Endothelial cell of umbilical vein (primary cell): ENCODE measurements around the gene CLIC5. TPM values are rescaled to one million over a fixed set of nuclear protein-coding genes. Genes with fewer than 3 reads are reported as not detected.

Experiments used
- BruUV-seq: library from RNA; stranded (reverse); fragments of 400-500 nt; replicated peaks from 2 replicates; lab custom pipeline; 2021; lab: Mats Ljungman, UMichigan
- CTCF ChIA-PET: fragments of 300-600, 350-600 bp; sonication (Branson Sonifier 250); formaldehyde crosslinking; loops from one replicate; lab custom pipeline; 2021; ENCODE audit warnings: antibody characterized with exemption, inconsistent platforms; lab: Charles Lee
- POLR2A ChIA-PET: fragments of 300-600, 350-600 bp; sonication (Branson Sonifier 250); formaldehyde crosslinking; loops from one replicate; lab custom pipeline; 2021; ENCODE audit warnings: antibody characterized with exemption, inconsistent platforms; lab: Charles Lee
- DNase-seq: peaks from one replicate; pipeline ENCODE4 v3.0.0-alpha.2; 2011; ENCODE audit warnings: low read depth, low spot score
- FAIRE-seq: peaks from 2 replicates; lab custom pipeline; 2011; peaks lifted over from hg19 to GRCh38; lab: Jason Lieb, UNC
- H2AFZ ChIP-seq: 2 replicates; pipeline ENCODE4 v1.6.0; 2012; ENCODE audit warnings: low read depth, low read length, control low read depth, inconsistent platforms
- H3K27ac ChIP-seq: 2 replicates; pipeline ENCODE4 v1.5.1; 2011; ENCODE audit warnings: low read depth, mild to moderate bottlenecking, control low read depth, low read length, moderate library complexity; ENCODE audit not compliant: insufficient read depth
- H3K27me3 ChIP-seq, 2 experiments: 2 replicates each; pipeline versions ENCODE4 v1.6.0 to v1.6.1; 2011; ENCODE audit warnings: low read length in 2 of 2, mixed read lengths in 1 of 2; ENCODE audit not compliant: control insufficient read depth in 2 of 2, insufficient read depth in 2 of 2
- H3K36me3 ChIP-seq, 2 experiments: 2 replicates in 1 of 2; 3 replicates in 1 of 2; pipeline ENCODE4 v1.5.1; 2011; ENCODE audit warnings: low read length in 2 of 2, mild to moderate bottlenecking in 1 of 2, moderate library complexity in 1 of 2; ENCODE audit not compliant: control insufficient read depth in 2 of 2, insufficient read depth in 2 of 2; ENCODE audit errors: extremely low read depth in 1 of 2
- H3K4me1 ChIP-seq: 3 replicates; pipeline ENCODE4 v1.5.1; 2011; ENCODE audit warnings: mild to moderate bottlenecking, low read length; ENCODE audit not compliant: control insufficient read depth, insufficient read depth; ENCODE audit errors: extremely low read depth
- H3K4me2 ChIP-seq: 2 replicates; pipeline ENCODE4 v1.6.1; 2011; ENCODE audit warnings: low read length, control low read depth, mixed read lengths; ENCODE audit not compliant: insufficient read depth
- H3K4me3 ChIP-seq, 3 experiments: fragments of 200-600 bp in 1 of 3; sonication (generic), shearing (Covaris generic) in 1 of 3; replicated peaks in 1 of 3; 2 replicates each; pipeline ENCODE4 v1.5.1; 2011 to 2016; ENCODE audit warnings: control low read depth in 3 of 3, low read length in 3 of 3, mild to moderate bottlenecking in 2 of 3, inconsistent platforms in 1 of 3, low read depth in 1 of 3, moderate library complexity in 1 of 3; ENCODE audit not compliant: insufficient read depth in 1 of 3
- H3K79me2 ChIP-seq: 2 replicates; pipeline ENCODE4 v1.6.0; 2012; ENCODE audit warnings: low read length, inconsistent platforms; ENCODE audit not compliant: control insufficient read depth, insufficient read depth
- H3K9ac ChIP-seq: replicated peaks from 2 replicates; pipeline ENCODE3; 2011; ENCODE audit warnings: low read length, control low read depth; ENCODE audit not compliant: insufficient read depth; ENCODE audit errors: extremely low read depth
- H3K9me1 ChIP-seq: replicated peaks from 3 replicates; pipeline ENCODE4 v1.6.0; 2011; ENCODE audit warnings: mild to moderate bottlenecking, low read length; ENCODE audit not compliant: control insufficient read depth, insufficient read depth; ENCODE audit errors: extremely low read depth
- H3K9me3 ChIP-seq: replicated peaks from 2 replicates; pipeline ENCODE4 v1.5.1; 2012; ENCODE audit warnings: low read length, inconsistent platforms; ENCODE audit not compliant: control insufficient read depth, insufficient read depth
- H4K20me1 ChIP-seq: replicated peaks from 2 replicates; pipeline ENCODE3; 2011; ENCODE audit warnings: mild to moderate bottlenecking, low read length; ENCODE audit not compliant: control insufficient read depth, insufficient read depth; ENCODE audit errors: extremely low read depth
- CTCF ChIP-seq, 2 donors: IDR thresholded peaks; 1 replicate in 1 of 2; 2 replicates in 1 of 2; pipeline ENCODE4 v1.5.1; 2011; ENCODE audit warnings: low read length in 2 of 2, mild to moderate bottlenecking in 2 of 2, moderate library complexity in 2 of 2, control low read depth in 1 of 2, inconsistent platforms in 1 of 2, low read depth in 1 of 2; ENCODE audit not compliant: insufficient read depth in 1 of 2; ENCODE audit errors: extremely low read depth in 1 of 2
- EZH2 ChIP-seq: IDR thresholded peaks from 2 replicates; pipeline ENCODE4 v1.6.1; 2012; ENCODE audit warnings: borderline replicate concordance, low read depth, mild to moderate bottlenecking, moderate library complexity, low read length, inconsistent platforms; ENCODE audit not compliant: severe bottlenecking
- FOS ChIP-seq: IDR thresholded peaks from 2 replicates; pipeline ENCODE4 v1.6.1; 2011; ENCODE audit warnings: mild to moderate bottlenecking, low read length, moderate library complexity, borderline replicate concordance; ENCODE audit not compliant: insufficient read depth
- GATA2 ChIP-seq: IDR thresholded peaks from 2 replicates; pipeline ENCODE4 v1.7.0; 2011; ENCODE audit warnings: low read depth, mild to moderate bottlenecking, moderate library complexity, mixed read lengths, low read length; ENCODE audit not compliant: insufficient read length, insufficient read depth
- JUN ChIP-seq: IDR thresholded peaks from 2 replicates; pipeline ENCODE4 v1.6.1; 2011; ENCODE audit warnings: borderline replicate concordance, low read depth; ENCODE audit not compliant: insufficient read length, insufficient read depth
- MAX ChIP-seq: IDR thresholded peaks from 2 replicates; pipeline ENCODE4 v1.6.1; 2011; ENCODE audit not compliant: insufficient read depth, insufficient read length
- MYC ChIP-seq: IDR thresholded peaks from one replicate; pipeline ENCODE4 v1.6.1; 2011; ENCODE audit warnings: mild to moderate bottlenecking, low read depth, low read length
- POLR2A ChIP-seq: IDR thresholded peaks from 2 replicates; pipeline ENCODE4 v1.6.1; 2012; ENCODE audit warnings: low read depth, mild to moderate bottlenecking, control low read depth, low read length
- POLR2AphosphoS5 ChIP-seq: IDR thresholded peaks from 2 replicates; pipeline ENCODE4 v1.6.1; 2012; ENCODE audit warnings: low read depth, mild to moderate bottlenecking, control low read depth, low read length, moderate library complexity; ENCODE audit not compliant: insufficient read depth
- dilution Hi-C: fragments of 300-500 bp; cut with MboI; formaldehyde crosslinking; loops from one replicate; pipeline ENCODE4 v1.15.0; 2019; ENCODE audit warnings: low sequenced_read_pairs; ENCODE audit not compliant: extremely low pct_ligation_motif_present
- intact Hi-C: fragments of 100-400 bp; cut with micrococcal nuclease; formaldehyde crosslinking; loops from one replicate; pipeline ENCODE4 v1.10.0; 2022
- polyA plus RNA-seq, 4 experiments: library from polyadenylated mRNA; depleted of rRNA in 3 of 4; stranded (reverse) in 3 of 4; unstranded in 1 of 4; fragments of >200 nt; gene quantifications; 2 replicates each; pipeline versions ENCODE4 v1.2.1 to v1.2.3, GENCODE V29; 2011 to 2012; ENCODE audit warnings: missing spikeins in 1 of 4
- total RNA-seq: library from RNA; stranded (reverse); gene quantifications from 2 replicates; pipeline ENCODE4 v1.2.3, GENCODE V29; 2021

Gene CLIC5
- total and polyA plus RNA-seq, 2 donors (not counting 3 experiments of a cell fraction or from before 2014, with no cell fraction given) = 0.07 TPM; not detected in 1

GRCh38 chr6:45956663-45957062 is 59.0 kb downstream of the CLIC5 start:
- DNase-seq (no peak), FAIRE-seq (no peak)
- H3K9ac ChIP-seq = no peak overlapping the region
- no TSS peak for BruUV-seq
- no peaks in the 10 kb centered on the region for H3K27me3 ChIP-seq
- no peak overlapping the region for H3K4me3 ChIP-seq
- no peak overlapping the region for H3K4me2 ChIP-seq
- dilution Hi-C loops (no loop called here), intact Hi-C loops (no loop called here)
- no peaks in the 10 kb centered on the region for H3K79me2 ChIP-seq
- H3K27ac ChIP-seq = no peak overlapping the region
- H3K9me1 ChIP-seq = no peaks in the 10 kb centered on the region
- no peaks in the 10 kb centered on the region for H3K9me3 ChIP-seq
- no peaks in the 10 kb centered on the region for H4K20me1 ChIP-seq
- H3K4me1 ChIP-seq = no peaks in the 10 kb centered on the region
- POLR2A ChIA-PET = no interaction called here
- TF ChIP-seq CTCF (IDR thresholded peaks at IDR 0.05; ENCODE audit: extremely low read depth in 1 of 2, insufficient read depth in 1 of 2, low read depth in 1 of 2, low read length in 2 of 2) (no peak), POLR2AphosphoS5 (no peak), MAX (no peak), FOS (no peak), EZH2 (no peak), MYC (no peak), POLR2A (no peak), JUN (no peak), GATA2 (no peak)
- CTCF ChIA-PET = interaction anchor here (1.6 kb wide), 1 partner anchor 26 kb away, joined by 5 read pairs; no protein-coding TSS in a partner anchor
- H2AFZ ChIP-seq = no peak overlapping the region
- H3K36me3 ChIP-seq = no peaks in the 10 kb centered on the region
